Trophoblast cell (in vitro differentiated cells and primary cell): ENCODE data around the gene GTPBP1.

Source experiments
- DNase-seq, 2 donors: peaks; one replicate each; pipeline ENCODE4 v3.0.0-alpha.2; 2016
- H2AFZ ChIP-seq: 2 replicates; pipeline ENCODE4 v1.6.1; 2013; ENCODE audit warnings: low read length, moderate library complexity, mild to moderate bottlenecking; ENCODE audit not compliant: insufficient read depth, poor library complexity
- H2AK5ac ChIP-seq: 2 replicates; pipeline ENCODE4 v1.6.1; 2013; ENCODE audit warnings: mild to moderate bottlenecking, low read length
- H2BK120ac ChIP-seq: 2 replicates; pipeline ENCODE4 v1.6.1; 2013; ENCODE audit warnings: low read length, mild to moderate bottlenecking, moderate library complexity; ENCODE audit not compliant: insufficient read depth, poor library complexity
- H2BK12ac ChIP-seq: 2 replicates; pipeline ENCODE4 v1.6.1; 2013; ENCODE audit warnings: mild to moderate bottlenecking, low read length, moderate library complexity
- H2BK5ac ChIP-seq: 2 replicates; pipeline ENCODE4 v1.6.1; 2013; ENCODE audit warnings: low read length, low read depth, moderate library complexity, mild to moderate bottlenecking; ENCODE audit not compliant: poor library complexity
- H3K14ac ChIP-seq: 2 replicates; pipeline ENCODE4 v1.6.1; 2013; ENCODE audit warnings: mild to moderate bottlenecking, low read length
- H3K18ac ChIP-seq: 2 replicates; pipeline ENCODE4 v1.6.1; 2013; ENCODE audit warnings: mild to moderate bottlenecking, low read length
- H3K23ac ChIP-seq: 2 replicates; pipeline ENCODE4 v1.6.1; 2013; ENCODE audit warnings: low read length
- H3K27ac ChIP-seq: 2 replicates; pipeline ENCODE4 v1.5.1; 2013; ENCODE audit warnings: low read depth, mild to moderate bottlenecking, inconsistent platforms, low read length, moderate library complexity
- H3K27me3 ChIP-seq: 2 replicates; pipeline ENCODE4 v1.6.1; 2013; ENCODE audit warnings: inconsistent platforms, mild to moderate bottlenecking, low read length, moderate library complexity; ENCODE audit not compliant: insufficient read depth
- H3K36me3 ChIP-seq, 2 experiments: 1 replicate in 1 of 2; 2 replicates in 1 of 2; pipeline ENCODE4 v1.6.1; 2013; ENCODE audit warnings: low read length in 2 of 2, mild to moderate bottlenecking in 2 of 2, moderate library complexity in 1 of 2; ENCODE audit not compliant: insufficient read depth in 2 of 2, control insufficient read depth in 1 of 2
- H3K4ac ChIP-seq: 2 replicates; pipeline ENCODE4 v1.6.1; 2013; ENCODE audit warnings: low read depth, mild to moderate bottlenecking, low read length, moderate library complexity
- H3K4me1 ChIP-seq, 2 experiments: 1 replicate in 1 of 2; 2 replicates in 1 of 2; pipeline ENCODE4 v1.6.1; 2013; ENCODE audit warnings: low read length in 2 of 2, mild to moderate bottlenecking in 2 of 2, moderate library complexity in 1 of 2; ENCODE audit not compliant: insufficient read depth in 2 of 2, control insufficient read depth in 1 of 2
- H3K4me2 ChIP-seq: 2 replicates; pipeline ENCODE4 v1.6.1; 2013; ENCODE audit warnings: inconsistent platforms, mild to moderate bottlenecking, low read length, moderate library complexity
- H3K4me3 ChIP-seq: 2 replicates; pipeline ENCODE4 v1.5.1; 2013; ENCODE audit warnings: mild to moderate bottlenecking, low read depth, low read length, inconsistent platforms
- H3K79me1 ChIP-seq: one replicate; pipeline ENCODE4 v1.6.1; 2013; ENCODE audit warnings: low read length
- H3K79me2 ChIP-seq: 2 replicates; pipeline ENCODE4 v1.6.1; 2013; ENCODE audit warnings: low read length, mild to moderate bottlenecking; ENCODE audit not compliant: control insufficient read depth, insufficient read depth, poor library complexity
- H3K9ac ChIP-seq: 2 replicates; pipeline ENCODE4 v1.6.1; 2013; ENCODE audit warnings: mild to moderate bottlenecking, low read length
- H3K9me3 ChIP-seq: 2 replicates; pipeline ENCODE4 v1.6.1; 2013; ENCODE audit warnings: low read depth, mild to moderate bottlenecking, control low read depth, inconsistent platforms, low read length; ENCODE audit not compliant: insufficient read depth
- H4K12ac ChIP-seq: 2 replicates; pipeline ENCODE4 v1.6.1; 2013; ENCODE audit warnings: low read depth, mild to moderate bottlenecking, low read length, moderate library complexity
- H4K8ac ChIP-seq: 2 replicates; pipeline ENCODE4 v1.6.1; 2013; ENCODE audit warnings: low read depth, mild to moderate bottlenecking, low read length, moderate library complexity
- H4K91ac ChIP-seq: one replicate; pipeline ENCODE4 v1.6.1; 2013; ENCODE audit warnings: low read depth, mild to moderate bottlenecking, low read length, moderate library complexity
- WGBS: extraction: QIAGEN DNeasy Blood & Tissue Kit; methylation state at CpG from one replicate; pipeline ENCODE4 v1.1.7; 2013; ENCODE audit warnings: missing lambda C conversion rate; ENCODE audit not compliant: insufficient read length, insufficient coverage; ENCODE audit errors: extremely low coverage; 5-methylcytosine and 5-hydroxymethylcytosine counted together

The GTPBP1 gene

DNA sequence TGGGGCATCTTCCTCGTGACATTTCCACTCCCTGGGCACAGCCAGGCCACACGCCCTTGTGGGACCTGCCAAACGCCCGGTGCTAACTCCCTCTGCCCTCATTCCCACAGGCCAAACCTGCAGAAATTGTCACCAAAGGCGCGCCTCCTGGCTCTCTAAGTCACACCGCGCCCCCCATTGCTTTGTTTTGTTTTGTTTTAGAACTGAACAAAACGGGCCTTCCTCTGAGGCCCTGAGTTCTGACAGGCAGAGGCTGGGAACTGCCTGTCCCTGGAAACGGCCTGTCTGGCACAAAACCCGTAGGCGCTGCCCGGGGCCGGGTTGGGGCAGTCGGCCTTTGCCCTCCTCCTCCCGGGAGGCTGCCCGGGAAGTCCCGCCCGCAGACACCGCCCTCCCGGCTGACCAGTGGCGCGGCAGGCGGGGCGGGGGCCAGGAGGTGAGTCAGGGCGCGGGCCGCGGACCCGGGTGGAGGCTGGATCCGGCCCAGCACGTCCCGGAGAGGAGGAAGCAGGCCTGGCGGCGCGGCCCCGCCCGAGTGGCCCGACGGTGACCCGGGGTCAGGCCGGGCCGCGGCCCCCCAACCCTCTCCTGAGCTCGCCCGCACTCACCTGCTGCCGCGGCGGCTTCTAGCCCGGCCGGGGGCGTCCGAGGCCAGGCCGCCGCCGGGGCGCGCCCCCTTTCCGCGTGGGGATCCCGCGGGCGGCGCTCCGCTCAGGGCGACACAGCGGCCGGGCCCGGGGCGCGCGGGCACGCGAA, 49.6 kb downstream of the GTPBP1 start:
- peaks cover 26% of the 10 kb centered on the region in 2 experiments for H3K36me3 ChIP-seq
- peak overlapping the region; percentile 97 for H4K91ac ChIP-seq
- peak overlapping the region; percentile 65 for H4K12ac ChIP-seq
- DNase-seq: peak; percentile 97 to 98
- peak overlapping the region; percentile 49 for H3K4ac ChIP-seq
- peak overlapping the region; percentile 82 for H3K14ac ChIP-seq
- H3K4me3 ChIP-seq: peak overlapping the region; percentile 84
- H3K79me1 ChIP-seq: peaks cover 14% of the 10 kb centered on the region
- H4K8ac ChIP-seq: peak overlapping the region; percentile 94
- peak overlapping the region; percentile 87 for H2AFZ ChIP-seq
- peaks cover 9% of the 10 kb centered on the region for H3K79me2 ChIP-seq
- no peaks in the 10 kb centered on the region for H3K27me3 ChIP-seq
- no peak overlapping the region for H3K23ac ChIP-seq
- peak overlapping the region; percentile 87 for H3K18ac ChIP-seq
- peak overlapping the region; percentile 70 for H2BK120ac ChIP-seq
- H2AK5ac ChIP-seq: peak overlapping the region; percentile 35
- WGBS: no CpG with 5 or more reads among the region's 74 CpGs
- peak overlapping the region; percentile 83 for H2BK5ac ChIP-seq
- peak overlapping the region; percentile 96 for H3K4me2 ChIP-seq
- peak overlapping the region; percentile 89 for H3K9ac ChIP-seq
- H2BK12ac ChIP-seq: peak overlapping the region; percentile 63
- H3K4me1 ChIP-seq: peaks cover 16 to 23% of the 10 kb centered on the region in 2 experiments
- H3K27ac ChIP-seq: peak overlapping the region; percentile 90
- no peaks in the 10 kb centered on the region for H3K9me3 ChIP-seq

DNA sequence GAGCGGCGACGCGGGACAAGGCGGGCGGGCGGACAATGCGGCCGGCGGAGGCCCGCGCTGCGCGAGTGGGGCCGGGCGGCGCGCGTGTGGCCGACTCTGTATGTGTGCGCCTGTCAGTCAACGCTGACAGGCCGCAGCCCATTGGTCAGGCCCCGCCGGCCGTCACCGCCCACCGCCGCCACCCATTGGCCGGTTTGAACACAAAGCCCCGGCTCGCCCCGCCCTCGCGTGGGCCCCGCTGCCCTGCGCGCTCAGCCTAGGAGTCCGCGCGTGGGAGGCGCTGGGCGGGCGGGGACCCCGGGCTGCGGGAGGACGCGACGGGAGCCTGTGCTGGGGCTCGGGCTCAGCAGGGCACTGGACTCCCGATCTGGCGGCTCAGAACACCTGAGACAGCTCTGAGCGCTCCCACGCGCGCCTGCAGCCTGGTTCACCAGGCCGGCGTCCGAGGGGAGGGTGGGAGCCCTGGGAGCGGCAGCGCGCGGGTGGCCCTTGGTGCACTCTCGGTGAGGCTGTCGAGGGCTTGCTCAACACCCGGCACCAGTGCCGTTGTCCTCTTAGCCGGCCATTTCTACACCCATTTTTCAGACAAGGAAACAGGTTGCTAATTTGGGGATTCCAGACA, 50.3 kb downstream of the GTPBP1 start, which contains the start of gene SUN2:
Gene SUN2 (minus strand): TSS at position 88 of the 622 bp plus-strand sequence. CDS start 3,370 bp downstream, outside the sequence.
- Histone ChIP-seq H3K4ac (peak within 1 kb of the TSS; percentile 94), H4K12ac (peak within 1 kb of the TSS; percentile 98), H3K23ac (no peak within 1 kb of the TSS), H3K27me3 (no peaks in the 10 kb centered on the region), H2AFZ (peak within 1 kb of the TSS; percentile 97), H3K14ac (peak within 1 kb of the TSS; percentile 98), H3K36me3 (peaks cover 19 to 20% of the 10 kb centered on the region in 2 experiments), H3K79me1 (peaks cover 14% of the 10 kb centered on the region), H3K4me2 (peak within 1 kb of the TSS; percentile 96), H4K91ac (peak within 1 kb of the TSS; percentile 97), H3K79me2 (peaks cover 9% of the 10 kb centered on the region), H2AK5ac (peak within 1 kb of the TSS; percentile 94), H2BK12ac (peak within 1 kb of the TSS; percentile 63), H3K9me3 (no peaks in the 10 kb centered on the region), H3K9ac (peak within 1 kb of the TSS; percentile 89), H2BK5ac (peak within 1 kb of the TSS; percentile 85), H3K27ac (peak within 1 kb of the TSS; percentile 90), H3K4me1 (peaks cover 16 to 23% of the 10 kb centered on the region in 2 experiments), H4K8ac (peak within 1 kb of the TSS; percentile 95), H3K18ac (peak within 1 kb of the TSS; percentile 99), H3K4me3 (peak within 1 kb of the TSS; percentile 84), H2BK120ac (peak within 1 kb of the TSS; percentile 91)
- no CpG with 5 or more reads among the region's 68 CpGs for WGBS
- peak; percentile 78 to 86 for DNase-seq

DNA sequence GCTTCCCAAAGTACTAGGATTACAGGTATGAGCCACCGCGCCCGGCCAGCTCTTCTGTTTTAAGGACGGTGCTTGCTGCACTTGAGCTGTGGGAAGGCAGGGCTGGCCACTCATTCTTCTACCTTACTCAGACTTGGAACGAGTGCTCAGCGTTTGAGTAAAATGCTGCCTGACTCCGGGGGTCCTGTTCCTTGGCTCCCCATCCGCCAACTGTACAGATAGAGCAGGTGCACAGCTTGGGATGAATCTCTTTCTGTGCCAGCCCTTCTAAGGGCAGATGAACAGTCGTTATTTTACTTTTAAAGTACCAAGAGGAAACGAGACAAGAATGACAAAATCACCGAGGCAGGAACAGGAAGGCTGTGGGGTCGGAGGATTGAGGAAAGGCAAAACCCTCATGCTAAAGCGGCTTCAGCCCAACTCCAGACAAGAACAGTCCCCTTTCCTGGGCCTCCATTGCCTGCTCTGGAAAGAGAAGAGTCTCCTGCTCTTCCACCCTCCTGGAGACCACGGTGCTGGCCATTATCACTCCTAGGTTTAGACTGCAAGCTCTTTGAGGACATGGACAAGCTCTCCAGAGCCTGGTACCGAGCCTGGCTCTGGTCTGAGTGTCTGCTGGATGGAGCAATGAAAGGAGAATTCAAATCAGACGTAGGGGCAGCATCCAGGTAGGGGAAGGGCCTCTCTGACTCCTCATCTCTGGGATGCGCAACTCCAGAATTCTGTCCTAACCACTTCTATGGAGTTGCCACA, 51.1 kb downstream of the GTPBP1 start:
- H3K4me3 ChIP-seq: no peak overlapping the region
- no peak overlapping the region for H3K4ac ChIP-seq
- WGBS: no CpG with 5 or more reads among the region's 17 CpGs

DNA sequence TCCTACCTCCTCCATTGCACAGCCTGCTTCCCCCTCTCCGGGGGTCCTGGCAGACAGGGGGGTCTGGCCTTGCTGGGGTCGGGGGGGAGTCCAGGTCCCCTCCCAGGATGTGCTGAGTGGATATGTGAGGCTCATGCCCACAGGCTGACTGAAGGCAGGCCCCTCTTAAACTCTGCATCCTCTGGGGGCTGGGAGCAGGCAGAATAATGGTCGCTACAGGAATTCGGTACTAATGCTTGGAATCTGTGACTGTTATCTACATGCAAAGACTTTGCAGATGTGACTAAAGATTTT, 51.7 kb downstream of the GTPBP1 start:
- H2BK120ac ChIP-seq: no peak overlapping the region
- no peak overlapping the region for H2BK5ac ChIP-seq
- H4K91ac ChIP-seq: no peak overlapping the region

More for the DNA sequence above, 51.1 kb downstream of the GTPBP1 start:
- no peak overlapping the region for H3K27ac ChIP-seq
- H2AK5ac ChIP-seq: no peak overlapping the region
- no peak overlapping the region for H4K8ac ChIP-seq
- H2BK12ac ChIP-seq: no peak overlapping the region
- no peak overlapping the region for H4K12ac ChIP-seq
- peak; percentile 82 to 89 for DNase-seq
- H3K18ac ChIP-seq: no peak overlapping the region
- H4K91ac ChIP-seq: no peak overlapping the region
- H3K4me1 ChIP-seq: peaks cover 16 to 23% of the 10 kb centered on the region in 2 experiments
- H3K9me3 ChIP-seq: no peaks in the 10 kb centered on the region
- no peak overlapping the region for H3K23ac ChIP-seq
- no peak overlapping the region for H3K9ac ChIP-seq
- no peaks in the 10 kb centered on the region for H3K27me3 ChIP-seq
- peaks cover 11% of the 10 kb centered on the region in 2 experiments for H3K36me3 ChIP-seq
- H2AFZ ChIP-seq: no peak overlapping the region
- H3K4me2 ChIP-seq: peak overlapping the region; percentile 96
- H2BK5ac ChIP-seq: no peak overlapping the region
- no peak overlapping the region for H2BK120ac ChIP-seq
- peaks cover 14% of the 10 kb centered on the region for H3K79me1 ChIP-seq
- no peak overlapping the region for H3K14ac ChIP-seq
- peaks cover 9% of the 10 kb centered on the region for H3K79me2 ChIP-seq

More for the DNA sequence above, 51.7 kb downstream of the GTPBP1 start:
- no peak overlapping the region for H3K27ac ChIP-seq
- peak; percentile 44 to 88 for DNase-seq
- H3K79me2 ChIP-seq: peaks cover 9% of the 10 kb centered on the region
- WGBS: no CpG with 5 or more reads among the region's 4 CpGs
- no peak overlapping the region for H4K8ac ChIP-seq
- peaks cover 16 to 23% of the 10 kb centered on the region in 2 experiments for H3K4me1 ChIP-seq
- peaks cover 14% of the 10 kb centered on the region for H3K79me1 ChIP-seq
- no peaks in the 10 kb centered on the region for H3K27me3 ChIP-seq
- peaks cover 6% of the 10 kb centered on the region in 2 experiments for H3K36me3 ChIP-seq
- H3K23ac ChIP-seq: no peak overlapping the region
- no peak overlapping the region for H3K9ac ChIP-seq
- H3K4me2 ChIP-seq: no peak overlapping the region
- H3K9me3 ChIP-seq: no peaks in the 10 kb centered on the region
- H2AK5ac ChIP-seq: no peak overlapping the region
- no peak overlapping the region for H3K14ac ChIP-seq
- no peak overlapping the region for H3K18ac ChIP-seq
- no peak overlapping the region for H4K12ac ChIP-seq
- no peak overlapping the region for H2BK12ac ChIP-seq
- no peak overlapping the region for H3K4ac ChIP-seq
- no peak overlapping the region for H2AFZ ChIP-seq
- H3K4me3 ChIP-seq: no peak overlapping the region
